SKM-1 treated with dmso at 0.1 percent for 144 hours (cell line): Measurements from ENCODE around the gene REST.
"Not testable (repeated sequence)": the region's sequence is repeated elsewhere in the genome, so short reads cannot be mapped to it uniquely, and the experiment has no call there.

Source experiments
- DNase-seq: peaks from one replicate; lab custom pipeline; 2025; ENCODE audit not compliant: unreplicated experiment; lab: John Stamatoyannopoulos, UW

The REST gene

GRCh38 chr4:56907489-56908205 is at the start of gene REST:
Gene REST, plus strand, starts transcription at chr4:56907900. Its CDS starts 2,739 bp downstream, at chr4:56910639.
- peak; percentile 41 for DNase-seq

GRCh38 chr4:56859841-56860240 is 47.9 kb upstream of the REST start:
- DNase-seq: no peak

- DNase-seq: no peak
These were observed 46.9 kb upstream of the REST start for GRCh38 chr4:56860781-56861180.

GRCh38 chr4:56861360-56861759 is 46.3 kb upstream of the REST start:
- DNase-seq: no peak

GRCh38 chr4:56863441-56864139 is 44.1 kb upstream of the REST start:
- peak; percentile 59 for DNase-seq

GRCh38 chr4:56870946-56871345 is 36.8 kb upstream of the REST start:
- no peak for DNase-seq

- DNase-seq: no peak
These were observed 36.3 kb upstream of the REST start for GRCh38 chr4:56871371-56871866.

- DNase-seq: no peak
These were observed 33.5 kb upstream of the REST start for GRCh38 chr4:56874166-56874565.

- DNase-seq: no peak
These were observed 32.8 kb upstream of the REST start for GRCh38 chr4:56874923-56875322.

GRCh38 chr4:56876264-56876663 is 31.4 kb upstream of the REST start:
- DNase-seq: no peak

- DNase-seq: no peak
These were observed 27.7 kb upstream of the REST start for GRCh38 chr4:56879996-56880395.

- no peak for DNase-seq
These were observed 27.1 kb upstream of the REST start for GRCh38 chr4:56880572-56880971.

- DNase-seq: not testable (repeated sequence)
These were observed 23.2 kb upstream of the REST start for GRCh38 chr4:56884511-56884910.

GRCh38 chr4:56892691-56893090 is 15.0 kb upstream of the REST start:
- no peak for DNase-seq

- DNase-seq: not testable (repeated sequence)
These were observed 9.9 kb upstream of the REST start for GRCh38 chr4:56897842-56898241.

GRCh38 chr4:56900186-56900585 is 7.5 kb upstream of the REST start:
- not testable (repeated sequence) for DNase-seq

- DNase-seq: no peak
These were observed 5.0 kb upstream of the REST start for GRCh38 chr4:56902703-56903102.

- no peak for DNase-seq
These were observed 1.9 kb upstream of the REST start for GRCh38 chr4:56905796-56906195.

GRCh38 chr4:56906489-56907393 is 959 bp upstream of the REST start:
- peak; percentile 45 for DNase-seq

GRCh38 chr4:56908206-56909085 is 746 bp downstream of the REST start:
- peak; percentile 45 for DNase-seq
